AG10803 (cell line): ENCODE data around the gene ABHD16B.

ENCODE experiments used
- DNase-seq: peaks from one replicate; pipeline ENCODE4 v3.0.0; 2010; ENCODE audit warnings: low read depth
- H3K4me3 ChIP-seq: 2 replicates; pipeline ENCODE4 v1.5.1; 2011; ENCODE audit warnings: mild to moderate bottlenecking, low read length, control low read depth
- TF ChIP-seq, protein P1 (sequence below): conservative IDR thresholded peaks from 2 replicates; pipeline ENCODE4 v1.5.1; 2011; ENCODE audit warnings: mild to moderate bottlenecking, low read length, control low read depth, inconsistent platforms

ABHD16B gene

DNA sequence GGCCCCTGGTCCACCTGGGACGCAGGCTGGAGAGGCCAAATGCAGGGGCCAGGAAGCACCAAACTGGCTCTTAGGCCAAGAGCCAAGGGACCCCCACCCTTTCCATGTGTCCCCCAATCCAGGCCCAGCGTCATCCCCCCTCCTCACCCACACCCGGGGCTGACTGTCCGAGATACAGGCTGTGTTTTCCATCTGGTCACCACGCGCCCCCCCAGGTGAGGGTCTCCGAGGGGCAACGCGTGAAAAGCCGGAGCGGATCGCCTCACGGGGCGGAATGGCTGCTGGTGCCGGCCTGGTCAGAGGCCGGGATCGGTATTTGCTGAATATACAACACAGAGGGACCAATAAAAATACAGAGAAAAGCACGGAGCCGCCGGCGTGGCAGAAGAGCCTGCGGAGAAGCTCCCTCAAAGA, 5.2 kb upstream of the ABHD16B start:
- DNase-seq = no peak
- TF ChIP-seq, protein P1, sequence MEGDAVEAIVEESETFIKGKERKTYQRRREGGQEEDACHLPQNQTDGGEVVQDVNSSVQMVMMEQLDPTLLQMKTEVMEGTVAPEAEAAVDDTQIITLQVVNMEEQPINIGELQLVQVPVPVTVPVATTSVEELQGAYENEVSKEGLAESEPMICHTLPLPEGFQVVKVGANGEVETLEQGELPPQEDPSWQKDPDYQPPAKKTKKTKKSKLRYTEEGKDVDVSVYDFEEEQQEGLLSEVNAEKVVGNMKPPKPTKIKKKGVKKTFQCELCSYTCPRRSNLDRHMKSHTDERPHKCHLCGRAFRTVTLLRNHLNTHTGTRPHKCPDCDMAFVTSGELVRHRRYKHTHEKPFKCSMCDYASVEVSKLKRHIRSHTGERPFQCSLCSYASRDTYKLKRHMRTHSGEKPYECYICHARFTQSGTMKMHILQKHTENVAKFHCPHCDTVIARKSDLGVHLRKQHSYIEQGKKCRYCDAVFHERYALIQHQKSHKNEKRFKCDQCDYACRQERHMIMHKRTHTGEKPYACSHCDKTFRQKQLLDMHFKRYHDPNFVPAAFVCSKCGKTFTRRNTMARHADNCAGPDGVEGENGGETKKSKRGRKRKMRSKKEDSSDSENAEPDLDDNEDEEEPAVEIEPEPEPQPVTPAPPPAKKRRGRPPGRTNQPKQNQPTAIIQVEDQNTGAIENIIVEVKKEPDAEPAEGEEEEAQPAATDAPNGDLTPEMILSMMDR = no peak
- H3K4me3 ChIP-seq = no peak overlapping the region

DNA sequence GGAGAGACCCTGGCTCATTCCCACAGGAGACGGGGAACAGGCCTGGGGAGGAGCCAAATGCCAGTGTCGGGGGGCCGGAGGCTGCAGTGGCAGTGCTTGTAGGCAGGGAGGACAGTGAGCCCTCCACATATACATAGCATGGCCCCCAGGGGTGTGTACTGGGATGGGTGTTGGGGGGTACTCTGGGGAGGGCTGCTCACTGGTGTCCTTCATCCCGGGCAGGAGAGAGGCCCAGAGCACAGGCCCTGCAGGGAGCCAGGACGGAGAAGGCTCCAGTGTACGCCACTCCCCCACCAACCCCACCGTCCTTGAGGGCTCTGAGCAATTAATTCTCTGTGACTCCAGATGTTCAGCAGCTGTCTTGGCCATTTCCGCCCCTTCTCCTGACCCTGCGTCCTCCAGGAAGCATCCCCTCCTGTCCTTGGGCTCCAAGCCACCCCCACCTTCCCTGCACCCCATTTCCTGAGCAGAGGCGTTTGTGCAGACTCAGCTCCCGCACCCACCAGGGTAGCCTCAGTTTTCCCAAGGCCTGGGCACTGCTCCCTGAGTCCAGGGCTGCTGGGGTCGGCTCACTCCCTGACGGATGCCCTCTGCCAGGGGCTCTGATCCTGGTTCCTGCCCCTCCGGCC, 3.4 kb upstream of the ABHD16B start:
- H3K4me3 ChIP-seq = no peak overlapping the region
- TF ChIP-seq, protein P1 = no peak
- DNase-seq = no peak

DNA sequence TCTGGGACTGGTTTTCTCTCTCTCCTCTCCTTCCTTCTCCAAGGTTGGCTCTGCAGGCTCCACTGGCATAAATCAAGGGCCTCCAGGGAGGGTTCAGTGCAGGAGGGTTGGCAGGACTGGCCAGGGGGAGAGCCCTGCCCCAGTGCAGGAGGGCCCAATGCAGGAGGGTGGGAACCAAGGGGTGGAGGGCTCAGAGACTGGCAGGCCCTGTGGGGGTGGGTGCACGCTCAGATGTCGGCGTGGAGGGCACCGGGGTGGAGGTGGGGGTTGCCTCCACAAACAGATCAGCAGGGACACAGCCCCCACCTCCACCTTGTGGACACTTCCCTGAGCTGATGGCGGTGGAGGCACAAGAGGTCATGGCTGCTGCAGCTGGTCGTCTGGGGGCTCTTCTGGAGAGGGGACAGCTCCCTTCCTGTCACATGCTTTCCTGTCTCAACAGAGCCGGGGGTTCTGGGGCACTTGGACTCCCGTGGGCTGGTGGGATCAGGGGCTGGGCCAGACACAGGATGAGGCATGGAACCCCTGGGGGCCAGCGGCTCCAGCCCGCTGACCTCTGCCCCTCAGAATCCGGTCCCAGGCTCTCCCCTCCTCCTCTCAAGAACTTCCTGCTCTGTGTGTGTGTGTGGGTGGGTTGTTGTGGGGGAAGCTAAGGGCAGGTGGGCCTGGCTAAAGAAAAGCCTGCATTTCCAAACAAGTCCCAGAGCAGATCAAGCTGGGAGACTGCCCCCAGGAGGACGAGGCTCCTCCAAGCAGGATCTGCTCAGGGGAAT, 2.7 kb upstream of the ABHD16B start:
- TF ChIP-seq, protein P1 = peak; percentile 12; the same call in 1 of the 2 replicates
- no peak for DNase-seq
- H3K4me3 ChIP-seq = no peak overlapping the region

DNA sequence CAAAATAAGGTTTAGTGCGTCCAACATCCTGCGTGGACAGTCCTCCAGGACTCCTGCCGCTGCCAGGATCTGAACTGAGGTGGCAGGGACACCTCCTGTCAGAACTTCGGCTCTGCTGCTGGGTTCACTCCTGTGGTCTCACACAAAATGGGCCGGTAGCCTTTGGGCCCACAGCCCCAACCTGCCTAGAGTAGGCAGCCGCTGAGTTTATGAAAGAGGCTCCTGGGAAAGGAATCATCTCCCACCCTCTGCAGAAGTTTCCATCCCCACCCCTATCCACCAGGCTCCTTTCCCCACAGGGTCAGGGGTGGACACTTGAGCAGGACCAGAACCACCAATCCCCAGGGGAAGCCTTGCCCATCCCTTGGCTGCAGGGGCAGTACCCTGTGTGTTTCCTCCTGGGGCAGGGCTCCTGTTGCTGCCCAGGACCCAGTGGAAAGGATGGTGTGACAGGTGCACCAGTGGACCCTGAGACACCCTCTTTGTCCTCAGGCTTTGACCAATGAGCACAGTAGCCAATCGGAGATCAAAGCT, 2.1 kb upstream of the ABHD16B start:
- no peak overlapping the region for H3K4me3 ChIP-seq
- TF ChIP-seq, protein P1 = no peak
- DNase-seq = no peak

DNA sequence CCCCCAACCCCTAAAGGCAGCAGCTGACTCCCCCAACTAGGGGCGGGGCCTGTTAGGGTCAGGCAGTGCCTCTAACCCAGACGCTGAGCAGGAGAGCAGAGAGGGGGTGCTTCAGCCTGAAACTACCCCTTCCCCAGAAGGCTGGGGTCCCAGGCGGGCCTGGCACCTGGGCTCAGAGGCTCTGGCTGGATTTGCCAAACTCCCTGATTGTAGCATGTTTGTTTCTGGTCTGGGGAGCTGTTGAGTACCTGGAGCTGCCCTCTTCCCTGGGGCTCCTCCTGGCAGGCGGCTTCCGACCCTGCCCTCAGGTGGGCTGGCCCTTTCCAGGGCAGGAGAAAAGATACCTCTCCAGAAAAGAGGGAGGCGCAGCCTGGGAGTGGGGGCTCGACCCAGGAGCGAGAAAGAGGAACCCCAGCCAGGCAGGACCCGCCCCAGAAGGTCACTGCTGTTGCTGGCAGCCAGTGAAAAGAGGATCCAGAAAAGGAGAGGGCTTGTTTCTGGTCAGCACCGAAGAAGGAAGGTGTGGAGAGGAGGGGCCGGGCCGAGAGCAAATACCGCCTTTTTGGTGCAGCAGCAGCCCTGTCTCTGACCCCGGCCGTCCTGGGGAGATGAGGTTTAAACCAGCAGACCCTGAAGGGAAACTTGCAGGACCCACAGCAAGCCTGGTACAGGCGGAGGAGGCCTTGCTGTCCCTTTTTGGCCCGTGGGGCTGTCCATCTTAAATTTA, 810 bp upstream of the ABHD16B start:
- no peak for DNase-seq
- H3K4me3 ChIP-seq = no peak overlapping the region
- TF ChIP-seq, protein P1 = no peak

DNA sequence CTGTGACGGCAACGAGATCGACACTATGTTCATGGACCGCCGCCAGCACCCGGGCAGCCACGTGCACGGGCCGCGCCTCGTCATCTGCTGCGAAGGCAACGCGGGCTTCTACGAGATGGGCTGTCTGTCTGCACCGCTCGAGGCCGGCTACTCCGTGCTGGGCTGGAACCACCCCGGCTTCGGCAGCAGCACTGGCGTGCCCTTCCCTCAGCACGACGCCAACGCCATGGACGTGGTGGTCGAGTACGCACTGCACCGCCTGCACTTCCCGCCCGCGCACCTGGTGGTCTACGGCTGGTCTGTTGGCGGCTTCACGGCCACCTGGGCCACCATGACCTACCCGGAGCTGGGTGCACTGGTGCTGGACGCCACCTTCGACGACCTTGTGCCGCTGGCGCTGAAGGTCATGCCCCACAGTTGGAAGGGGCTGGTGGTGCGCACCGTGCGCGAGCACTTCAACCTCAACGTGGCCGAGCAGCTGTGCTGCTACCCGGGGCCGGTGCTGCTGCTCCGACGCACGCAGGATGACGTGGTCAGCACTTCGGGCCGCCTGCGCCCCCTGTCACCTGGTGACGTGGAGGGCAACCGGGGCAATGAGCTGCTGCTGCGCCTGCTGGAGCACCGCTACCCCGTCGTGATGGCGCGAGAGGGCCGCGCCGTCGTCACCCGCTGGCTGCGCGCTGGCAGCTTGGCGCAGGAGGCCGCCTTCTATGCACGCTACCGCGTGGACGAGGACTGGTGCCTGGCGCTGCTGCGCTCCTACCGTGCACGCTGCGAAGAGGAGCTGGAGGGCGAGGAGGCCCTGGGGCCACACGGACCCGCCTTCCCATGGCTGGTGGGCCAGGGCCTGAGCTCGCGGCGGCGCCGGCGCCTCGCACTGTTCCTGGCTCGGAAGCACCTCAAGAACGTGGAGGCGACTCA, 943 bp downstream of the ABHD16B start:
- TF ChIP-seq, protein P1 = no peak
- H3K4me3 ChIP-seq = no peak overlapping the region
- no peak for DNase-seq
